Panc1 (cell line): ENCODE measurements around the gene NR5A1. TPM values are rescaled to one million over a fixed set of nuclear protein-coding genes. Genes with fewer than 3 reads are reported as not detected.

Experiments
- ATAC-seq: fragments of 200-7000 bp; cut with Tn5 transposase; 2 replicates; pipeline ENCODE4 v1.9.1; 2020; ENCODE audit warnings: mild to moderate bottlenecking, moderate library complexity
- BruUV-seq: library from RNA; stranded (reverse); fragments of 400-500 nt; replicated peaks from 2 replicates; lab custom pipeline; 2021; lab: Mats Ljungman, UMichigan
- CTCF ChIA-PET: fragments of 300-600 bp; sonication (Branson Sonifier 250); formaldehyde crosslinking; loops from one replicate; lab custom pipeline; 2022; ENCODE audit warnings: antibody characterized with exemption; lab: Charles Lee
- POLR2A ChIA-PET: fragments of 300-600 bp; sonication (Branson Sonifier 250); formaldehyde crosslinking; loops from one replicate; lab custom pipeline; 2022; ENCODE audit warnings: antibody characterized with exemption; lab: Charles Lee
- DNase-seq: peaks from one replicate; pipeline ENCODE4 v3.0.0-alpha.2; 2010; ENCODE audit warnings: low read depth, low spot score
- H3K27ac ChIP-seq: 2 replicates; pipeline ENCODE4 v1.5.1; 2011; ENCODE audit warnings: mild to moderate bottlenecking, low read length, inconsistent platforms
- H3K27me3 ChIP-seq: fragments of 200-500 bp; sonication (Bioruptor generic); 2 replicates; pipeline ENCODE4 v1.6.0; 2014; ENCODE audit warnings: low read length, inconsistent platforms; ENCODE audit not compliant: control insufficient read depth, insufficient read depth
- H3K36me3 ChIP-seq: fragments of 200-500 bp; sonication (Bioruptor generic); 2 replicates; pipeline ENCODE4 v1.5.1; 2014; ENCODE audit warnings: inconsistent platforms, mild to moderate bottlenecking, low read length, moderate library complexity; ENCODE audit not compliant: control insufficient read depth, insufficient read depth
- H3K4me1 ChIP-seq: 2 replicates; pipeline ENCODE4 v1.5.1; 2011; ENCODE audit warnings: inconsistent platforms, mild to moderate bottlenecking, low read length, moderate library complexity; ENCODE audit not compliant: control insufficient read depth, insufficient read depth
- H3K4me3 ChIP-seq, 2 experiments: 2 replicates each; pipeline ENCODE4 v1.5.1; 2011 to 2012; ENCODE audit warnings: low read depth in 2 of 2, low read length in 2 of 2, mild to moderate bottlenecking in 2 of 2, inconsistent platforms in 1 of 2, moderate library complexity in 1 of 2
- H3K9me3 ChIP-seq: fragments of 200-500 bp; sonication (Bioruptor generic); 2 replicates; pipeline ENCODE4 v1.5.1; 2014; ENCODE audit warnings: low read depth, mild to moderate bottlenecking, inconsistent platforms, low read length, moderate library complexity; ENCODE audit not compliant: control insufficient read depth, insufficient read depth
- CTCF ChIP-seq: fragments of 450-650 bp; IDR thresholded peaks from 2 replicates; pipeline ENCODE4 v1.5.1; 2017; ENCODE audit warnings: mild to moderate bottlenecking
- POLR2AphosphoS5 ChIP-seq: IDR thresholded peaks from 2 replicates; pipeline ENCODE4 v1.6.1; 2012; ENCODE audit warnings: mild to moderate bottlenecking, low read depth, low read length, moderate library complexity
- REST ChIP-seq, 2 experiments: IDR thresholded peaks; 2 replicates each; pipeline ENCODE4 v1.6.1; 2011 to 2012; ENCODE audit warnings: low read depth in 2 of 2, control low read depth in 1 of 2, low read length in 1 of 2, mild to moderate bottlenecking in 1 of 2, moderate library complexity in 1 of 2; ENCODE audit not compliant: insufficient read depth in 1 of 2
- SIN3A ChIP-seq: IDR thresholded peaks from 2 replicates; pipeline ENCODE4 v1.6.1; 2012; ENCODE audit warnings: low read depth, mild to moderate bottlenecking, low read length, moderate library complexity, borderline replicate concordance; ENCODE audit not compliant: insufficient read depth
- TCF7L2 ChIP-seq: IDR thresholded peaks from 2 replicates; pipeline ENCODE4 v1.6.1; 2011; ENCODE audit warnings: mild to moderate bottlenecking, low read depth, low read length, inconsistent platforms
- in situ Hi-C: cut with HindIII; loops from 2 replicates; pipeline ENCODE4 v1.10.0; 2016; ENCODE audit warnings: low sequenced_read_pairs, low pct_unique_long_range_greater_than_20kb
- intact Hi-C: fragments of 100-400 bp; cut with micrococcal nuclease; formaldehyde crosslinking; loops from one replicate; pipeline ENCODE4 v1.10.0; 2022; ENCODE audit not compliant: unreplicated experiment
- total RNA-seq: library from RNA; stranded (reverse); gene quantifications from one replicate; pipeline ENCODE4 v1.2.1, GENCODE V29; 2021; ENCODE audit not compliant: unreplicated experiment

NR5A1 gene
- total RNA-seq, 1 experiment from 2014 or later, result 2.5 TPM

GRCh38 chr9:124514874-124515273, 7.7 kb upstream of the NR5A1 start:
- no peaks in the 10 kb centered on the region for H3K27me3 ChIP-seq
- H3K4me1 ChIP-seq, result peaks cover 11% of the 10 kb centered on the region; the same call in 1 of the 2 replicates
- POLR2A ChIA-PET, result interaction anchor here (0.5 kb wide), 1 partner anchor 61 kb away, joined by 7 read pairs; no protein-coding TSS in a partner anchor
- CTCF ChIA-PET, result no interaction called here
- no TSS peak for BruUV-seq
- TF ChIP-seq CTCF, result no peak
- H3K4me3 ChIP-seq, result no peak overlapping the region
- intact Hi-C loops, result loop anchor here (10.0 kb wide), 1 partner anchor 100 kb away; the partner anchor contains the start of gene PSMB7
- DNase-seq (no peak), ATAC-seq (no peak)
- in situ Hi-C loops, result no loop called here
- no peaks in the 10 kb centered on the region for H3K9me3 ChIP-seq
- H3K27ac ChIP-seq, result no peak overlapping the region
- no peaks in the 10 kb centered on the region; the same call in 1 of the 2 replicates for H3K36me3 ChIP-seq

GRCh38 chr9:124514125-124514524, 6.9 kb upstream of the NR5A1 start:
- POLR2A ChIA-PET, result no interaction called here
- H3K27me3 ChIP-seq, result no peaks in the 10 kb centered on the region
- no TSS peak for BruUV-seq

GRCh38 chr9:124513376-124513994, 6.3 kb upstream of the NR5A1 start:
- Histone ChIP-seq H3K4me3 (no peak overlapping the region), H3K27ac (no peak overlapping the region), H3K4me1 (peaks cover 11% of the 10 kb centered on the region; the same call in 1 of the 2 replicates), H3K9me3 (no peaks in the 10 kb centered on the region), H3K36me3 (no peaks in the 10 kb centered on the region; the same call in 1 of the 2 replicates), H3K27me3 (no peaks in the 10 kb centered on the region)
- ChIA-PET POLR2A (no interaction called here), CTCF (no interaction called here)
- in situ Hi-C loops, result no loop called here
- intact Hi-C loops, result loop anchor here (10.0 kb wide), 1 partner anchor 99 kb away; the partner anchor contains the start of gene PSMB7
- peak; percentile 48 for ATAC-seq
- no TSS peak for BruUV-seq
- no peak for DNase-seq
- TF ChIP-seq SIN3A, result no peak
- no peak for TF ChIP-seq CTCF
- TF ChIP-seq REST (IDR thresholded peaks at IDR 0.05; ENCODE audit: insufficient read depth in 1 of 2, low read depth in 2 of 2, low read length in 1 of 2), result no peak
- TF ChIP-seq POLR2AphosphoS5, result no peak
- TF ChIP-seq TCF7L2, result no peak

More at GRCh38 chr9:124514125-124514524, 6.9 kb upstream of the NR5A1 start:
- Histone ChIP-seq H3K4me3 (no peak overlapping the region), H3K9me3 (no peaks in the 10 kb centered on the region), H3K27ac (no peak overlapping the region), H3K36me3 (no peaks in the 10 kb centered on the region; the same call in 1 of the 2 replicates), H3K4me1 (peaks cover 11% of the 10 kb centered on the region; the same call in 1 of the 2 replicates)
- no peak for TF ChIP-seq POLR2AphosphoS5
- no peak for TF ChIP-seq SIN3A
- in situ Hi-C loops, result no loop called here
- no peak for DNase-seq
- no peak for ATAC-seq
- CTCF ChIA-PET, result no interaction called here
- intact Hi-C loops, result loop anchor here (10.0 kb wide), 1 partner anchor 99 kb away; the partner anchor contains the start of gene PSMB7
